Neutrophil (primary cell): ENCODE results near the gene ZSCAN25.

ENCODE experiments used
- H3K27ac ChIP-seq: fragments of 200-600 bp; sonication (generic); 2 replicates; pipeline ENCODE4 v1.5.1; 2016; ENCODE audit warnings: mild to moderate bottlenecking, moderate library complexity
- H3K27me3 ChIP-seq: fragments of 200-600 bp; sonication (generic); 2 replicates; pipeline ENCODE4 v1.6.0; 2016; ENCODE audit warnings: mild to moderate bottlenecking
- H3K36me3 ChIP-seq: fragments of 200-600 bp; sonication (generic); 2 replicates; pipeline ENCODE4 v1.5.1; 2017
- H3K4me1 ChIP-seq, 2 experiments: fragments of 200-600 bp in 1 of 2; sonication (generic) in 1 of 2; 1 replicate in 1 of 2; 2 replicates in 1 of 2; pipeline versions ENCODE4 v1.5.1 to v1.6.1; 2013 to 2016; ENCODE audit warnings: low read depth in 1 of 2, low read length in 1 of 2, mild to moderate bottlenecking in 1 of 2, moderate library complexity in 1 of 2; ENCODE audit not compliant: control insufficient read depth in 1 of 2, insufficient read depth in 1 of 2
- H3K4me3 ChIP-seq, 2 experiments: fragments of 200-600 bp in 1 of 2; sonication (generic) in 1 of 2; 1 replicate in 1 of 2; 2 replicates in 1 of 2; pipeline ENCODE4 v1.5.1; 2013 to 2016; ENCODE audit warnings: low read depth in 1 of 2, low read length in 1 of 2, mild to moderate bottlenecking in 1 of 2, moderate library complexity in 1 of 2
- H3K9me3 ChIP-seq: fragments of 200-600 bp; sonication (generic); 2 replicates; pipeline ENCODE4 v1.5.1; 2016
- TF ChIP-seq, protein P1 (sequence below): fragments of 200-600 bp; sonication (generic); IDR thresholded peaks from 2 replicates; pipeline ENCODE4 v1.5.1; 2016; ENCODE audit warnings: antibody characterized with exemption

ZSCAN25 gene

DNA sequence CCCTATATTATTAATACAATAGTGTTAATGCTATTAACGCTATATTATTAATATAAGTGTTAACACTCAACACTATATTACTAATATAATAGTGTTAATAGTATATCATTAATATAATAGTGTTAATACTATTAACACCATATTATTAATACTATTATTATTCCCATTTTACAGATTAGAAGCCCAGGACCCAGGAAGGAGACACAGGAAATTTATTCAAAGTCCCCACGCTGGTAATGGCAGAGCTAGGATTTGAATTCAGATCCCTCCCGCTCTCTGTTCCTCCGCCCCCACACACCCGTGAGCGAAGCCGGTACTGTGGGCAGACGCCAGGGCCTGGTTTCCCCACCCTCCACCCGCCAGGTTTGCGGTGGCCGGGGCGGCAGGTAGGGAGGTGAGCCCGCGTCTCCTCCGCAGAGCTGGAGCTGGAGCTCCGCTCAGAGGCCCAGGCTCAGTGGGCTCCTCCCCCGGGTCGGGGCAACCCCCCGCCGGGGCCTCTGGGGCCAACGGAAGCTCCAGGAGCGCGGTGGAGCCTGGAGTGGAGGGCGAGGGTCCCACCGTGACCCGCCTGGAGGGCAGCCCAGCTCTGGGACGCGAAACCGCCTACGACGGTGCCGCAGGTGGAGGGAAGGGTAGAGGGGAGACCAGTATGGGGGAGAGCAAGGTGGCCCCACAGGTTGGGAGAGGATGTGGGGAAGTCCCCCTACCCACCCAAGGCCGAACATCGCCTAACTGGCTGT, 18.8 kb upstream of the ZSCAN25 start, which contains the start of gene TMEM225B:
TSS of gene TMEM225B (plus strand) at position 506 of the 740 bp plus-strand sequence. CDS start 6,122 bp downstream, outside the sequence.
- Histone ChIP-seq H3K9me3 (no peaks in the 10 kb centered on the region), H3K27ac (no peak within 1 kb of the TSS), H3K27me3 (peaks cover 28% of the 10 kb centered on the region), H3K36me3 (no peaks in the 10 kb centered on the region), H3K4me3 (no peak within 1 kb of the TSS), H3K4me1 (peaks cover 8 to 11% of the 10 kb centered on the region in 2 experiments)
- TF ChIP-seq, protein P1, sequence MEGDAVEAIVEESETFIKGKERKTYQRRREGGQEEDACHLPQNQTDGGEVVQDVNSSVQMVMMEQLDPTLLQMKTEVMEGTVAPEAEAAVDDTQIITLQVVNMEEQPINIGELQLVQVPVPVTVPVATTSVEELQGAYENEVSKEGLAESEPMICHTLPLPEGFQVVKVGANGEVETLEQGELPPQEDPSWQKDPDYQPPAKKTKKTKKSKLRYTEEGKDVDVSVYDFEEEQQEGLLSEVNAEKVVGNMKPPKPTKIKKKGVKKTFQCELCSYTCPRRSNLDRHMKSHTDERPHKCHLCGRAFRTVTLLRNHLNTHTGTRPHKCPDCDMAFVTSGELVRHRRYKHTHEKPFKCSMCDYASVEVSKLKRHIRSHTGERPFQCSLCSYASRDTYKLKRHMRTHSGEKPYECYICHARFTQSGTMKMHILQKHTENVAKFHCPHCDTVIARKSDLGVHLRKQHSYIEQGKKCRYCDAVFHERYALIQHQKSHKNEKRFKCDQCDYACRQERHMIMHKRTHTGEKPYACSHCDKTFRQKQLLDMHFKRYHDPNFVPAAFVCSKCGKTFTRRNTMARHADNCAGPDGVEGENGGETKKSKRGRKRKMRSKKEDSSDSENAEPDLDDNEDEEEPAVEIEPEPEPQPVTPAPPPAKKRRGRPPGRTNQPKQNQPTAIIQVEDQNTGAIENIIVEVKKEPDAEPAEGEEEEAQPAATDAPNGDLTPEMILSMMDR: no peak

DNA sequence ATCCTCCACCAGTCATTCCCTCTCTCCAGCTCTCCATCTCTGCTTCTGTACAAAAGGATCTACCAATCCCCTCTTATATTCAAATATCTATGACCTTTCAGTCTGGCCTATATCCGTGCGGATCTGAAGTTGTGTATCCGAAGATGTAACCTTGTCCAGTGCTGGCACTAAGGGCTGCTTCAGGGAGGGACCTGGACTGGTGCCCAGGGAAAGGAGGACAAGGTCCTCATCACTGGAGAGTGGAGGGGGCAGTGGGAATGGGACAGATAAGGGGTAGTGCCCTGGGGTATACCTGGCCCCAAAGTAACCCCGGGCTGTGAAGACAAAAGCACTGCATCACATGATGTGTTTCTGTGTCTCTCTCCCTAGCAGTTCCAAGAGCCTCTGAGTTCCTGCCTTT, 16.9 kb upstream of the ZSCAN25 start:
- peaks cover 19% of the 10 kb centered on the region for H3K27me3 ChIP-seq
- no peak overlapping the region for H3K4me3 ChIP-seq
- TF ChIP-seq, protein P1: no peak
- no peak overlapping the region for H3K27ac ChIP-seq
- H3K4me1 ChIP-seq: peaks cover 12 to 16% of the 10 kb centered on the region in 2 experiments
- H3K9me3 ChIP-seq: no peaks in the 10 kb centered on the region
- H3K36me3 ChIP-seq: no peaks in the 10 kb centered on the region

DNA sequence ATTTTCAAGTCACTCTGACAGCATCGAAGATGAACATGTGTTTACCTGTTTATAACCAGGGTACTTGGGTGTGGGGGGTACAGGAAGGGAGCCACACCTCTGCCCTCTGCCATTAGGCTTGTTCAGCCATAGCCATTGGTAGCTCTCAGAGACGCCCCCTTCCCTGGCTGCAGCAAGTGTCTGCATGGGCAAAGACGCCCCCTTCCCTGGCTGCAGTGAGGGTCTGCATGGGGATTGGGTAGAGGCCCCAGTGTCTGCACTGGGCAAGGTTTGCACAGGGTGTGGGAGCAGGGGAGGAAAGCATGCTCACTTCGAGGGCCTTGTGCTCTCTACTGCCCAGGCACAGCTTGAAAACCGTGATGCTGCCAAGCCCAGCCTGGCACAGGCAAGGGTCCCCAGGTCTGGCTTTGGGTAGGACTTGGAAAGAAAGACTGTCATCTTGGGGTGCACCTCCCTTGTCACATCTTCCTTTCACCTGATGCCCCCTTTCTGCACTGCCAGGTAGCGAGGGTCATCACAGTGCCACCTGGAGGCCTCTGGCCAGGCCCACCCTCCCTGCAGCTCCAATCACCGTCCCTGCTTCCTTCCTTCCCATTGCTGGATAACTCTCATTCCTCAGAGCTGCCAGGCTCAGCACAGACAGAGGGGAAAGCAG, 15.0 kb upstream of the ZSCAN25 start:
- TF ChIP-seq, protein P1: no peak
- Histone ChIP-seq H3K4me3 (no peak overlapping the region), H3K9me3 (no peaks in the 10 kb centered on the region), H3K27ac (no peak overlapping the region), H3K27me3 (peaks cover 9% of the 10 kb centered on the region), H3K36me3 (no peaks in the 10 kb centered on the region), H3K4me1 (peaks cover 12 to 16% of the 10 kb centered on the region in 2 experiments)

DNA sequence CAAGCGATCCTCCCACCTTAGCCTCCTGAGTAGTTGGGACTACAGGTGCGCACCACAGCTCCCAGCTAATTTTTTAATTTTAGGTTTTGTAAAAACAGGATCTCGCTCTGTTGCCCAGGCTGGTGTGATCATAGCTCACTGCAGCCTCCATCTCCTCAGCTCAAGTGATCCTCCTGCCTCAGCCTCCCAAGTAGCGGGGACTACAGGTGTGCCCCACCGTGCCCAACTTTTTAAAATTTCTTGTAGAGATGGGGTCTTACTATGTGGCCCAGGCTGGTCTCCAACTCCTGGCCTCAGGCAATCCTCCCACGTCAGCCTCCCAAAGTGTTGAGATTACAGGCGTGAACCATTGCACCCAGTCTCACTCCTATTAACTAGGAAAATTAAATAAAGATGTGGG, 11.2 kb upstream of the ZSCAN25 start:
- H3K27ac ChIP-seq: no peak overlapping the region
- no peaks in the 10 kb centered on the region for H3K9me3 ChIP-seq
- H3K36me3 ChIP-seq: no peaks in the 10 kb centered on the region
- H3K4me3 ChIP-seq: no peak overlapping the region
- TF ChIP-seq, protein P1: no peak
- peaks cover 12 to 16% of the 10 kb centered on the region in 2 experiments for H3K4me1 ChIP-seq
- peaks cover 16% of the 10 kb centered on the region for H3K27me3 ChIP-seq

DNA sequence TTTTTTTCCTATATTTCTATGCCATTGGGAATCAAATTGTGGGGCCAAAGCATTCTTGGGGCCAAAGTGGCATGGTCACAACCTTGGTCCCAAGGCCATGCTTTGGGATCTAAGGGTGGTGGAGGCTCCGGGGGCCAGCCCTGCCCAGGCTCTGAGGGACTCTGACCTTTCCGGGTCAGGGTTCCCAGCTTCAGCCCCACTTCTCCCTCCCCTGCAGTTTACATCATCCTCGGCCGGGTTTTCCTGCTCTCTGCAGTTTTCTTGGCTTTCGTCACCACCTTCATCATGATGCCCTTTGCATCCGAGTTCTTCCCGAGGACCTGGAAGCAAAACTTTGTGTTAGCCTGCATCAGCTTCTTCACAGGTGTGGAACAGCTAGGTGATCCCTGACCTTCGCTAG, 10.2 kb upstream of the ZSCAN25 start:
- TF ChIP-seq, protein P1: no peak
- Histone ChIP-seq H3K9me3 (no peaks in the 10 kb centered on the region), H3K27ac (no peak overlapping the region), H3K4me1 (peaks cover 12 to 16% of the 10 kb centered on the region in 2 experiments), H3K27me3 (peaks cover 20% of the 10 kb centered on the region), H3K36me3 (no peaks in the 10 kb centered on the region), H3K4me3 (no peak overlapping the region)
